HG03460 (cell line): ENCODE results near the gene WDR81.
"Not testable (repeated sequence)": the region's sequence is repeated elsewhere in the genome, so short reads cannot be mapped to it uniquely, and the experiment has no call there.

Source experiments
- ATAC-seq: cut with Tn5 transposase; IDR thresholded peaks from one replicate; pipeline ENCODE4 v1.9.1; 2021; ENCODE audit not compliant: unreplicated experiment

The WDR81 gene

GRCh38 chr17:1724351-1724868, at the start of gene WDR81:
Gene WDR81 (plus strand): TSS chr17:1724704. CDS start chr17:1724960, 256 bp downstream.
- no peak for ATAC-seq

DNA sequence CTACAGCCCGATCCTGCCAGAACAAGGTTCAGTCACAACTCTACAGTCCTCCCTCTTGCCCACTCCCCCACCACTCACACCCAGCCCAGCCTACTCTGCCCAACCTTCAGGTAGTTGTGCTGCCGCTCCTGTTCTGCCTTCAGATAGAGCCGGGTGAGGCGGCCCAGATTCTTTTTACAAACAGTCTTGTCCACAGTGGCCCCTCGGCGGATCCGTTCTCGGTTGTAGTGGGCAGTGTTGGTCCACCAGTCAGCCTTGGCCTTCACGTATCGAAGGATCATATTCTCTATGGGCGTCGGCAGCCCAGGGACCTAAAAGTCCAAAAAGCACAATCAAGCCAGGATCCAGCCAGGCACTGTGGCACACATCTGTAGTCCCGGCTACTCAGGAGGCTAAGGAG, 48.1 kb upstream of the WDR81 start:
- no peak for ATAC-seq

GRCh38 chr17:1683459-1683858, 41.0 kb upstream of the WDR81 start:
- no peak for ATAC-seq

DNA sequence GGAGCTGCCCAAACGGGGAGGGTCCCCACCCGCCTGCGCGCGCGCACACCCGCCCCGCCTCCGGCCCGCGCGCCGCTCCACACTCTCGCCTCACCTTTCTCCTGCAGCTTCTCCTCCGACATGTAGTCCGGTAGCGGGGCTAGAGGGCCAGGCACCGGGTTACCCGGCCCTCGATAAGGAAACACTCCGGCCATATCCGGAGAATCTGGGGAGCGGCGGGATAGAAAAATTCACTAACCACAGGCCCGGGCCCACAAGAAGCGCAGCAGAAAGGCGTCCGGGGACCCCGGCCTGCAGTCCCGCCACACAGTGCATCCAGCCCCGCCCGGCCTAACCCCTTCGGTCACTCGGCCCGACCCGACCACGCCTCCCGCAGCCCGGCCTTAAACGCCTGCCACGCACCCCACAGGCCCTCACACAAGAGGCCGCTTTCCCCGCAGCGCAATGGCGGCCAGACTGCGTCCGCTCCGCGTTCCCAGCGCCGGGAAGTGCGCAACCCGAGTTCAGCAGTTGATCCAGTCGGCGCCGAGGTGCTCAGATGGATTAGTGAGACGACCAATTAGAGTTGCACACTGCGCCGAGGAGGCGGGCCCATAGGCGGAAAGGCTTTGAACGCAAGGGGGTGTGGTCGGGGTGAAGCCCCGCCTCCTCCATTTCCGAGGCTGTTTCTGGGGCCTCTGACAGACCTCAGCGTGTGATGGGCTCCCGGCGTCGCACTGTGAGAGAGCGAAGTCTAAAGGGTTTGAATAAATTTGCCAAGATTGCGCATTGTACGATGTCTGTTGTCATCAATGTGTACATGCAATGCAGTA, 39.9 kb upstream of the WDR81 start, which contains the start of gene PRPF8:
Gene PRPF8 (minus strand): TSS at position 490 of the 812 bp plus-strand sequence. CDS start 296 bp downstream, at position 194.
- peak; percentile 98 for ATAC-seq

GRCh38 chr17:1686086-1686485, 38.4 kb upstream of the WDR81 start:
- ATAC-seq: no peak

DNA sequence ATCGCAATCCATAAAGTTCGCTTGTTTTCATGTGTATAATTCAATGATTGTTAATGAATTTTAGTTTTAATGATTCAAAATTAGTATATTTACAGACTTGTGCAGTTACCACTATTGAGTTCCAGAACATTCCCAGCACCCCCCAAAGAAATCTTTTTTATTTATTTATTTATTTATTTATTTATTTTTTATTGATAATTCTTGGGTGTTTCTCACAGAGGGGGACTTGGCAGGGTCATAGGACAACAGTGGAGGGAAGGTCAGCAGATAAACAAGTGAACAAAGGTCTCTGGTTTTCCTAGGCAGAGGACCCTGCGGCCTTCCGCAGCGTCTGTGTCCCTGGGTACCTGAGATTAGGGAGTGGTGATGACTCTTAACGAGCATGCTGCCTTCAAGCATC, 36.1 kb upstream of the WDR81 start:
- not testable (repeated sequence) for ATAC-seq

DNA sequence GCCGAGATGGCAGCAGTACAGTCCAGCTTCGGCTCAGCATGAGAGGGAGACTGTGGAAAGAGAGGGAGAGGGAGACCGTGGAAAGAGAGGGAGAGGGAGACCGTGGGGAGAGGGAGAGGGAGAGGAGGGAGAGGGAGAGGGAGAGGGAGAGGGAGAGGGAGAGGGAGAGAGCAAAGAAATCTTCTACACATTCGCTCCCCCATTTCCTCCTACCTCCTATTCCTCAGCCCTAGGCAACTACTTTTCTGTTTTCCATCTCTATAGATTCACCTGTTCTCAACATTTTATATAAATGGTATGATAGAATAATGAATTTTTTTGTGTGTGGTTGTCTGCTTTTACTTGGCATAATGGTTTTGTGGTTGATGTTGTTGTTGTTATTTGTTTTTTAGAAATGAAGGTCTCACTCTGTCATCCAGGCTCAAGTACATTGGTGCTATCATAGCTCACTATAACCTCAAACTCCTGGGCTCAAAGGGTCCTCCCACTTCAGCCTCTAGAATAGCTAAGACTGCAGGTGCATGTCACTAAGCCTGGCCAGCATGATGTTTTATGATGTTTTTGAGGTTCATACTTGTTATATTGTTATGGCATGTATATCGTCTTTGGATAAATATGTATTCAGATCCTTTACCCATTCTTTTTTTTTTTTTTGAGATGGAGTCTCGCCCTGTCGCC, 33.8 kb upstream of the WDR81 start:
- no peak for ATAC-seq

GRCh38 chr17:1693339-1693738, 31.2 kb upstream of the WDR81 start:
- ATAC-seq: no peak

GRCh38 chr17:1695365-1695764, 29.1 kb upstream of the WDR81 start:
- no peak for ATAC-seq

GRCh38 chr17:1697681-1698080, 26.8 kb upstream of the WDR81 start:
- ATAC-seq: no peak

DNA sequence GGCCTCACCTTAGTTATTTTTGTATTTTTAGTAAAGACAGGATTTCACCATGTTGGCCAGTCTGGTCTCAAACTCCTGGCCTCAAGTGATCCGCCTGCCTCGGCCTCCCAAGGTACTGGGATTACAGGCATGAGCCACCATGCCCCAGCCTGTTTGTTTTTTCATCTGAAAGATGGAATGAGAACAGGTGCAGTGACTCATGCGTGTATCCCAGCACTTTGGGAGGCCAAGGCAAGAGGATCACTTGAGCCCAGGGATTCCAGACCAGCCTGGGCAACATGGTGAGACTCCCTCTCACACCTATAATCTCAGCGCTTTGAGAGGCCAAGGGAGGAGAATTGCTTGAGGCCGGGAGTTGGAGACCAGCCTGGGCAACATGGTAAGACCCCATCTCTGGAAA, 24.6 kb upstream of the WDR81 start:
- not testable (repeated sequence) for ATAC-seq

GRCh38 chr17:1703063-1703462, 21.4 kb upstream of the WDR81 start:
- no peak for ATAC-seq

DNA sequence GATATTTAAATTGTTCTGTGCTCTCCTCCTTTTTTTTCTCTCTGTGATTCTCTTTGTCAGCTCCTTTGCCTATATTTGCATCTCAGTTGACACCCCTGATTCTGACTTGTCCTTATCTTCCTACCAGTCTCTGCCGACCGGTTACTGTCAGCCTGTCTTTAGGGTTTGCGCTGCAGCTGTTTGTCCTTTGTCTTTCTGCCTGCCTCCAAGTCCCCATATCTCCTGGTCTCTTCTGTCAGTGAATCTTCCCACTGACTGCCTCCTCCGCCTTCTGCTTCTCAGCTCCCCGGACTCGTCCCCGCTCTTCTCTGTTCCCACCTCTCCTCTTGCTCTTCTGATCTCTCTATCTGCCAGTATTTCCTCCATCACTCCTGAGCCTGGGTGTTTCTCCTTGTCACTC, 19.5 kb upstream of the WDR81 start:
- no peak for ATAC-seq

DNA sequence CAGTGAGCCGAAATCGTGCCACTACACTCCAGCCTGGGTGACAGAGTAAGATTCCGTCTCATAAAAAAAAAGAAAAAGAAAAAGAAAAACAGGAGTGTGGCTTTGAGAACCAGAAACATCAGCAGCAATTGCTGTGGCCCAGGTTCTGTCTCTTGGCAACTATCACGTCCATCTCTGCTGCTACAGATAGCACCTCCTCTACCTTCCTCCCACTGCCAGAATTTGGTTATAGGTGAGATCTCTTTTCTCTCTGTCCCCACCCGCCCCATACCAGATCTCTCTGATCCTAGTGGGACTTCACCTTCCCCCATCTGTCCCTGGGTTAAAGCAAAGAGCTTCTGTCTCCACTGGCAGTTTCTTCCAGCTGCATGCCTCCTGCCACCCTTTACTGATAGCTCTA, 17.4 kb upstream of the WDR81 start:
- no peak for ATAC-seq

DNA sequence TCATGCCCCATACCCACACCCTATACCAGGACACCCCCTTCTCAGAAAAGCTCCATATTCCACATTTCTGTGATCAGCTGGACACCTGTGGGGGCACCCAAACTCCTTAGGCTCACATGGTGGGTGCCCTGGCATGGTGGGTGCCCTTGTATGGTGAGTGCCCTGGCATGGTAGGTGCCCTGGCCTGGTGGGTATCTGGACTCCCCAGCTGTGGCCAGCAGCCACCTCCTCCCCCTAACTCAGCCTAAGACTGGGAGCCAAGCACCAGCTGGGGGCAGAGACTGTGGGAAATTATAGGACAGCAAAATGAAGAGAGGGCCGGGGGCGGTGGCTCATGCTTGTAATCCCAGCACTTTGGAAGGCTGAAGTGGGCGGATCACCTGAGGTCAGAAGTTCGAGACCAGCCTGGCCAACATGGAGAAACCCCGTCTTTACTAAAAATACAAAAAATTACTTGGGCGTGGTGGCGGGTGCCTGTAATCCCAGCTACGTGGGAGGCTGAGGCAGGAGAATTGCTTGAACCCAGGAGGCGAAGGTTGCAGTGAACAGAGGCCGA, 15.6 kb upstream of the WDR81 start:
- not testable (repeated sequence) for ATAC-seq

DNA sequence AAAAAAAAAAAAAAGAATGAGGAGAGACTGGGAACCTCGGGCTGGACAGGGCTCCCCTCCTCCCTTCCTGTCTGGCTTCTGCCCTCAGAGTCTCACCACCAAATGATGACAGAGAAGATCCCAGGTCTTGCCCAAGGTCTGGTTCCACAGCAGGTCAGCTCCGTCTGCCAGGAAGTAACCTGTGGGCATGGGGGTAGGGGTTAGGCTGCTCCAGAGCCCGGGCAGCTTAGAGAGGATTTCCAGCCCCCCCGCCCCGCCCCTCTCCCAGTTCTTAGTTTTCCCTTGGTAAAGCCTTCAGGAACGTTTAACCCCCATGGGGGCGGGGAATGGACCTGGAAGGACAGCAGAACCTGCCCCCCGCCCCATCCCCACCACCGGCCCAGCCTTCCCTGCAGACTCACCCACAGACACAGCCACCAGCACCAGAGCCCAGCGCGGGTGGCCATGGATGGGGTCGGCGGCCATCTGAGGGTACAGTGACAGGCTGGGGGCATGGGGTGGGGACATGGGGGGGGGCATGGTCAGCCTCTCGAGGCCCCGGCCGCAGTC, 15.0 kb upstream of the WDR81 start:
- no peak for ATAC-seq

DNA sequence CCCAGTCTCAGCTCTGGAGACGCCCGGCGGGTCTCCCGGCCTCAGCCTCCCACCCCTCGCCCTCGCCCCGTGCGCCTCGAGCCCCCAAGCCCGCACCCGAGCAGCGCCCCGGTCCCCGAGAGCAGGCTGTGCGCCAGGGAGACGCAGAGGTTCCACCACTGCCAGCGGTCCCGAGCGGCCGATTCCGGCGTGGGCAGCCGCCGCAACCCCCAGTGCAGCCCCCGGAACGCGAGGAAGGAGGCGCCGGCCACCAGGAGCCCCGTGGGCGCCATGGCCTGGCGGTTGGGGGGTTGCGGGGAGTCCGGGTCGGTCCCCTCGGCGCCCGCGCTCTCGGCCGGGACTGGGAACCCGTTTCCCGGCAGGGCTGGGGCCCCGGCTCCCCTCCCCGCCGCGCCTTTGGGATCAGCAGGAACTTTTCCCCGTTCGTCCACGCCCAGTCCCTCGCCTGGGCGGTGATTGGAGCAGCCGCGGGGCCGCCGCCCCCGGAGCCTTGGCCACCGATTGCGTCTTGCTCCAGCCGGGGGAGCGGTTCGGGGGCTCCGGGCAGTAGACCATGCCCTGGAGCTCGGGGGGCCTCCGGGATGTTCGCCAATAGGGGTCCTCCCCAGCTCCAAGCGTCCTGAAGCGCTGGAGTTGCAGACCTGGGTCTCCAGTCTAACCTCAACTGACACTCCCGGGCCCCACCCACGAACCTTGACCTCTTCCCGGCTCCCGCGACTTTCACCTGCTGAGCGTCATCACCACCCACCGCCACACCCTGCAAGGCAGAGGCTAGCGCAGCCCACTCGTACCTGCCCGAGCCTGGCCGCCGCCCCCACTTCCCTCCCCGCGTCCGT, 14.3 kb upstream of the WDR81 start, which contains the start of gene TLCD2:
Gene TLCD2 (minus strand): TSS at position 407 of the 836 bp plus-strand sequence. CDS start 135 bp downstream, at position 272.
- no peak for ATAC-seq

GRCh38 chr17:1710807-1711553, 13.5 kb upstream of the WDR81 start:
- no peak for ATAC-seq

- no peak for ATAC-seq
Measured at GRCh38 chr17:1711804-1712203, 12.7 kb upstream of the WDR81 start.

- no peak for ATAC-seq
Measured at GRCh38 chr17:1712271-1712670, 12.2 kb upstream of the WDR81 start.
